ENCODE measurements around the gene GFY. TPM values are rescaled to one million over a fixed set of nuclear protein-coding genes. Genes with fewer than 3 reads are reported as not detected.

The GFY gene
- total RNA-seq, 4 donors from 2014 or later: not detected

GRCh38 chr19:49434907-49435583 is 9.9 kb downstream of the GFY start:
- ATAC-seq: no peak
- Histone ChIP-seq H3K36me3 (no peaks in the 10 kb centered on the region), H3K4me1 (peaks cover 0 to 8% (median 0%) of the 10 kb centered on the region in 3 donors), H3K9me3 (no peaks in the 10 kb centered on the region), H3K27ac (no peak overlapping the region), H3K4me3 (no peak overlapping the region), H3K27me3 (peaks cover 100% of the 10 kb centered on the region)
- 85 to 86% methylated on average over 9 to 17 of the region's 18 CpGs for WGBS, 2 donors (ENCODE audit: low coverage in 1 of 2)
- TF ChIP-seq POLR2AphosphoS5 (IDR thresholded peaks at IDR 0.05) (no peak), EP300 (IDR thresholded peaks at IDR 0.05) (no peak), POLR2A (IDR thresholded peaks at IDR 0.05) (no peak)
- TF ChIP-seq, protein P1, sequence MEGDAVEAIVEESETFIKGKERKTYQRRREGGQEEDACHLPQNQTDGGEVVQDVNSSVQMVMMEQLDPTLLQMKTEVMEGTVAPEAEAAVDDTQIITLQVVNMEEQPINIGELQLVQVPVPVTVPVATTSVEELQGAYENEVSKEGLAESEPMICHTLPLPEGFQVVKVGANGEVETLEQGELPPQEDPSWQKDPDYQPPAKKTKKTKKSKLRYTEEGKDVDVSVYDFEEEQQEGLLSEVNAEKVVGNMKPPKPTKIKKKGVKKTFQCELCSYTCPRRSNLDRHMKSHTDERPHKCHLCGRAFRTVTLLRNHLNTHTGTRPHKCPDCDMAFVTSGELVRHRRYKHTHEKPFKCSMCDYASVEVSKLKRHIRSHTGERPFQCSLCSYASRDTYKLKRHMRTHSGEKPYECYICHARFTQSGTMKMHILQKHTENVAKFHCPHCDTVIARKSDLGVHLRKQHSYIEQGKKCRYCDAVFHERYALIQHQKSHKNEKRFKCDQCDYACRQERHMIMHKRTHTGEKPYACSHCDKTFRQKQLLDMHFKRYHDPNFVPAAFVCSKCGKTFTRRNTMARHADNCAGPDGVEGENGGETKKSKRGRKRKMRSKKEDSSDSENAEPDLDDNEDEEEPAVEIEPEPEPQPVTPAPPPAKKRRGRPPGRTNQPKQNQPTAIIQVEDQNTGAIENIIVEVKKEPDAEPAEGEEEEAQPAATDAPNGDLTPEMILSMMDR (IDR thresholded peaks at IDR 0.05): no peak

GRCh38 chr19:49435670-49436069 is 10.5 kb downstream of the GFY start:
- Histone ChIP-seq H3K27me3 (peaks cover 100% of the 10 kb centered on the region), H3K9me3 (no peaks in the 10 kb centered on the region), H3K4me1 (peaks cover 0 to 9% (median 0%) of the 10 kb centered on the region in 3 donors), H3K36me3 (no peaks in the 10 kb centered on the region), H3K27ac (no peak overlapping the region), H3K4me3 (no peak overlapping the region)
- 90 to 100% methylated on average over 3 to 6 of the region's 10 CpGs for WGBS, 2 donors (ENCODE audit: low coverage in 1 of 2)
- no peak for ATAC-seq
- no peak for TF ChIP-seq EP300 (IDR thresholded peaks at IDR 0.05)
- TF ChIP-seq POLR2AphosphoS5 (IDR thresholded peaks at IDR 0.05): no peak
- TF ChIP-seq, protein P1 (IDR thresholded peaks at IDR 0.05): no peak
- TF ChIP-seq POLR2A (IDR thresholded peaks at IDR 0.05): no peak

DNA sequence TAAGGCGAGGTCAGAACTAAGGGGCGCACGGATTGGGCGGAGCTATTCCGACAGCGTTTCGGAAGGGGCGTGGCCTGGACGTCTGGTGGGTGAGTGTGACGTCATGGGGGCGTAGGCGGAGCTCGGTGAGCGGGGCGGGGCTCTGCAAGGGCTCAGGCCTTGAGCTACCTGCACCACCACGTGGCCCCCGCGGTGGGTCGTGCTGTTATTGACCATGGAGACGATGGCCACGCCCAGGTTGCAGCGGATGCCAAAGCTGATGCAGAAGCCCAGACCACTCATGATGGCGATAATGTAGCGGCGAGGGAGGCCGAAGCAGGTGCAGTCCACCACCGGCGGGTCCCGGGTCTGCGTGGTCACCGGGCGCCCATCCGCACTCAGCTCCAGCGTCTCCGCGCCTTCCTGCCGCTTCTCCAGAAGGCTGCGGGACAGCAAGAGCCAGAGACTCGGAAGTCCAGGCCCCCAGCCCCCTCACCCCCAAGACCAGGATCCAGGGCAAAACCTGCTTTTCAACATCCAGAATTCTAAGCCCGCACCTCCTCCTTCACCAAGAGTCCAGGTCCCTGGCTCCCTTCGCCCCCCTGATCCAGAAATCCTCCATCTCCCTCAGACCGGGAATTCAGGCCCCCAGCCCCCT is 11.3 kb downstream of the GFY start:
- 13 to 23% methylated on average over 10 to 18 of the region's 42 CpGs for WGBS, 2 donors (ENCODE audit: low coverage in 1 of 2)
- ATAC-seq: no peak
- H3K36me3 ChIP-seq: no peaks in the 10 kb centered on the region
- TF ChIP-seq EP300 (IDR thresholded peaks at IDR 0.05) (no peak), POLR2AphosphoS5 (IDR thresholded peaks at IDR 0.05) (no peak)
- peaks cover 0 to 17% (median 0%) of the 10 kb centered on the region in 3 donors for H3K4me1 ChIP-seq
- H3K4me3 ChIP-seq: no peak overlapping the region
- no peak overlapping the region for H3K27ac ChIP-seq
- no peaks in the 10 kb centered on the region for H3K9me3 ChIP-seq
- H3K27me3 ChIP-seq: peaks cover 100% of the 10 kb centered on the region

- H3K9me3 ChIP-seq: no peaks in the 10 kb centered on the region
- H3K27ac ChIP-seq: no peak overlapping the region
- no peak for TF ChIP-seq EP300 (IDR thresholded peaks at IDR 0.05)
- TF ChIP-seq, protein P1 (IDR thresholded peaks at IDR 0.05): no peak
- H3K4me1 ChIP-seq: peaks cover 0 to 22% (median 2%) of the 10 kb centered on the region in 3 donors
- WGBS, 2 donors (ENCODE audit: low coverage in 1 of 2): 12% methylated on average over 6 of the region's 8 CpGs; no CpG with 5 or more reads in 1 of the 2 donors
- no peaks in the 10 kb centered on the region for H3K36me3 ChIP-seq
- ATAC-seq: no peak
- H3K4me3 ChIP-seq: no peak overlapping the region
- H3K27me3 ChIP-seq: peaks cover 100% of the 10 kb centered on the region
Observed at GRCh38 chr19:49437231-49437630, 12.0 kb downstream of the GFY start.

DNA sequence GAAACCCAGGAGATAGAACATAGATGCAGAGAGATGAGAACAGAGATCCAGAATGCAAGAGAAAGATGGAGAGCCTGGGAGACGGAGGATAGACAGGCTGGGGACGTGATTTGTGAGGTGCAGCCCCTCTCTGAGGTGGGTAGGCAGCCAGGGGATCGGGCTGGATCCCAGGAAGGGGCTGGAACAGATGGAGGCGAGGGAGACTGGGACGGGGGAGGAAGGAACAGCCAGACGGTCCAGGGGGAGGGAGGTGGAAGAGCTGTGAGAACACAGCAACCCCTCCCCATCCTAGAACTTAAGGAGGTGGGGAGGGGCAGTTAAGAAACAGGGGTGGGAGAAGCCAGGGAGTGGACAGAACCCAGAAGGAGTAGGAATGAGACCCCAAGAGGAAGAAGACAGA is 13.1 kb downstream of the GFY start:
- Histone ChIP-seq H3K27ac (no peak overlapping the region), H3K27me3 (peaks cover 100% of the 10 kb centered on the region), H3K4me1 (peaks cover 0 to 27% (median 5%) of the 10 kb centered on the region in 3 donors), H3K9me3 (no peaks in the 10 kb centered on the region), H3K4me3 (no peak overlapping the region), H3K36me3 (no peaks in the 10 kb centered on the region)
- ATAC-seq: no peak
- WGBS, 2 donors (ENCODE audit: low coverage in 1 of 2): 15 to 18% methylated on average over 5 of the region's 6 CpGs
- TF ChIP-seq POLR2AphosphoS5 (IDR thresholded peaks at IDR 0.05) (no peak), EP300 (IDR thresholded peaks at IDR 0.05) (no peak), POLR2A (IDR thresholded peaks at IDR 0.05) (no peak)
- TF ChIP-seq, protein P1 (IDR thresholded peaks at IDR 0.05): no peak
